BJ (cell line): ENCODE results near the gene SMARCC2. TPM values are rescaled to one million over a fixed set of nuclear protein-coding genes. Genes with fewer than 3 reads are reported as not detected.

Experiments used
- CTCF ChIA-PET: fragments of 350-600 bp; formaldehyde crosslinking; extraction: SDS; loops from one replicate; lab custom pipeline; 2021; ENCODE audit warnings: antibody characterized with exemption, inconsistent platforms; lab: Yijun Ruan, JAX
- POLR2A ChIA-PET: fragments of 300-600 bp; sonication (Branson Sonifier 250); formaldehyde crosslinking; extraction: SDS; loops from one replicate; lab custom pipeline; 2021; ENCODE audit warnings: antibody characterized with exemption; lab: Charles Lee
- DNase-seq: peaks from one replicate; pipeline ENCODE4 v3.0.0-alpha.2; 2011; ENCODE audit warnings: low read depth
- H3K27me3 ChIP-seq: 2 replicates; pipeline ENCODE4 v1.6.0; 2011; ENCODE audit warnings: low read length; ENCODE audit not compliant: control insufficient read depth, insufficient read depth
- H3K36me3 ChIP-seq: 2 replicates; pipeline ENCODE4 v1.5.1; 2011; ENCODE audit warnings: low read length; ENCODE audit not compliant: control insufficient read depth, insufficient read depth
- H3K4me3 ChIP-seq: 2 replicates; pipeline ENCODE4 v1.5.1; 2011; ENCODE audit warnings: low read depth, mild to moderate bottlenecking, control low read depth, low read length
- polyA plus RNA-seq: library from polyadenylated mRNA; depleted of rRNA; stranded (reverse); fragments of >200 nt; gene quantifications from 2 replicates; pipeline ENCODE4 v1.2.3, GENCODE V29; 2011
- TF ChIP-seq, protein P1 (sequence below): IDR thresholded peaks from 2 replicates; pipeline ENCODE4 v1.5.1; 2011; ENCODE audit warnings: low read depth, mild to moderate bottlenecking, control low read depth, inconsistent platforms, low read length, moderate library complexity; ENCODE audit not compliant: insufficient read depth

The SMARCC2 gene
- polyA plus RNA-seq, 1 experiment: 60.7 TPM

DNA sequence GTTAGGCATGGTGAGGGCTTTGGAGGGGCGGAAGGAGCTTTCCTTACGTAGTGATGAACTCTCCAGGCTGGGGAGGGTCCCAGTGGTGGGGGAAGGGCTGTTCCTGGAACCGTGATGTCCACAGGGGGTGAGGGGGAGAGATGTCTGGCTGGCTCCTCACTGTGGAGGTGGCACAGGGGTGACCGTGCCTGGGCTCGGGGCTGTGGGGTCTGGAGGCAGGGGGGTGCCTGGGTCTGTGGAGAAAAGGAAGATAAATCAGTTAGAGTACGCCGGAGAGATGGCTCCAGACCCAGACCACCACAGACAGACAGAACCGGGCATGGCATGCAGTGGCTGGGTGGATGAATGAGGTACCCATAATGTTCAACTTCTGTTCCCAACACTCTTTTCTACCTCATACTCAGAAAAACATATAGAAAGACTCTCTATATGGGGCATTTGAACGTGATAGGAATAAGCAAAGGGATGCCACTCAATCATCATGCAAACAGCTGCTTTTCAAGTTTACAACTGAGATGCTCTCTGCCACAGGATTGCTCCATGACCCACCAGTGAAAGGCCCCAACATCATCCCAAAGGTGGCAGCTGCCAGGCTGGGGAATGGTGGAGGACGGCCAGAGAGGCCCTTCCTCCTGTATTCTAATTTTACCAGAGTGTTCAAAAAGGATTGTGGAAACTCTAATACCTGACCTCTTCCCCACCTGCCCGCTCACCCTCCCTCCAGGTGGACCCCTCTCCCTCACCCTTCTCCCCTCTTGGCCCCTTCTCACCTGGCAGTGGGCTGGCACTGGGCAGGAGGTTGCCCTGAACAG, 25.5 kb downstream of the SMARCC2 start:
- H3K27me3 ChIP-seq: no peaks in the 10 kb centered on the region
- no peak for DNase-seq
- no peak overlapping the region for H3K4me3 ChIP-seq
- ChIA-PET CTCF (interaction anchor here (2.0 to 8.7 kb wide), 4 partner anchors 13 to 44 kb away, joined by 5 to 56 read pairs (median 30); partner anchors contain the start of genes MYL6B, SMARCC2 and ZC3H10), POLR2A (interaction anchor here (0.7 to 1.0 kb wide), 3 partner anchors 16 to 44 kb away, joined by 3 to 6 read pairs (median 3); partner anchors contain the start of gene ESYT1)
- H3K36me3 ChIP-seq: peaks cover 37% of the 10 kb centered on the region
- TF ChIP-seq, protein P1, sequence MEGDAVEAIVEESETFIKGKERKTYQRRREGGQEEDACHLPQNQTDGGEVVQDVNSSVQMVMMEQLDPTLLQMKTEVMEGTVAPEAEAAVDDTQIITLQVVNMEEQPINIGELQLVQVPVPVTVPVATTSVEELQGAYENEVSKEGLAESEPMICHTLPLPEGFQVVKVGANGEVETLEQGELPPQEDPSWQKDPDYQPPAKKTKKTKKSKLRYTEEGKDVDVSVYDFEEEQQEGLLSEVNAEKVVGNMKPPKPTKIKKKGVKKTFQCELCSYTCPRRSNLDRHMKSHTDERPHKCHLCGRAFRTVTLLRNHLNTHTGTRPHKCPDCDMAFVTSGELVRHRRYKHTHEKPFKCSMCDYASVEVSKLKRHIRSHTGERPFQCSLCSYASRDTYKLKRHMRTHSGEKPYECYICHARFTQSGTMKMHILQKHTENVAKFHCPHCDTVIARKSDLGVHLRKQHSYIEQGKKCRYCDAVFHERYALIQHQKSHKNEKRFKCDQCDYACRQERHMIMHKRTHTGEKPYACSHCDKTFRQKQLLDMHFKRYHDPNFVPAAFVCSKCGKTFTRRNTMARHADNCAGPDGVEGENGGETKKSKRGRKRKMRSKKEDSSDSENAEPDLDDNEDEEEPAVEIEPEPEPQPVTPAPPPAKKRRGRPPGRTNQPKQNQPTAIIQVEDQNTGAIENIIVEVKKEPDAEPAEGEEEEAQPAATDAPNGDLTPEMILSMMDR: no peak

DNA sequence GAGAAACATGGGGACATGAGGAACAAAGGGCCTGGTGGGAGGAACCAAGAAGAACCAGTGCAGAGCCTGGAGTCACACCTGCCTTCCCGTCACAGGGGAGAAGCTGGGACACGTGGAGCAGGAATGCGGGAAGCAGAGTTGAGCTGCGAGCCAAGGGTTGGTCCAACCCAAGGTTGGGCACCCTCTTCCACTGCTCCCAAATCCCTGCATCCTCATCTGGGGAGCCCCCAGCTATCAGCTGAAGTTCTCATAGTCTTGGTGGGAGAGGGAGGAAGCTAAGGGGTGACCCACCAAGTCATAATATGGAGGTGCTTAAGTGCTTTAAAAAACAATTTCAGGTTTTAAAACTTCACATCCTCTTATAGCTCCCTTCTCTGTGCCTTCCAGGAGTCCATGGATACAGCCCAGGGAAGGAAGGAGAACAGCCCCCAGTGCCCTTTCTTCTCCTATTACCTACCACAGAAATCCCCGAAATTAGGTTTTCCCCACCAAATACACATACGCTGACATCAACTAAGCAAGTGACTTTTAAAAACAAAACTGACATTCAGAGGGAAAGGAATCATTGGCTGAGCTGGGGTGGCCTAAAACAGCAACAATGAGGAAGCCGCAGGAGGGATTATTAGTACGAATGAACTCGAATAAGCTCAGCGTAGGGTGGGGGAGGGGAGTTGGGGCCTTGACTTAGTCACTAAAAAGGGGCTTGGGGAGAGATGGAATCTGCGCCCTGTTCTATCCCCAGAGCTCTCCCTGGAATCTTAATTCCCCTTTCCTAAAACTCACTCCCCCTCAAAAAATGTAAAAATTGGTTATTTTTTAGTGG, 26.6 kb downstream of the SMARCC2 start:
- ChIA-PET POLR2A (interaction anchor here (0.7 to 1.0 kb wide), 5 partner anchors 17 to 59 kb away, joined by 3 to 6 read pairs (median 3); partner anchors contain the start of genes ESYT1 and RNF41), CTCF (interaction anchor here (1.2 to 8.7 kb wide), 4 partner anchors 11 to 95 kb away, joined by 5 to 56 read pairs (median 30); partner anchors contain the start of genes ANKRD52, MYL6B, SMARCC2 and ZC3H10)
- no peak for DNase-seq
- Histone ChIP-seq H3K4me3 (no peak overlapping the region), H3K36me3 (peaks cover 31% of the 10 kb centered on the region), H3K27me3 (no peaks in the 10 kb centered on the region)
- TF ChIP-seq, protein P1: no peak

DNA sequence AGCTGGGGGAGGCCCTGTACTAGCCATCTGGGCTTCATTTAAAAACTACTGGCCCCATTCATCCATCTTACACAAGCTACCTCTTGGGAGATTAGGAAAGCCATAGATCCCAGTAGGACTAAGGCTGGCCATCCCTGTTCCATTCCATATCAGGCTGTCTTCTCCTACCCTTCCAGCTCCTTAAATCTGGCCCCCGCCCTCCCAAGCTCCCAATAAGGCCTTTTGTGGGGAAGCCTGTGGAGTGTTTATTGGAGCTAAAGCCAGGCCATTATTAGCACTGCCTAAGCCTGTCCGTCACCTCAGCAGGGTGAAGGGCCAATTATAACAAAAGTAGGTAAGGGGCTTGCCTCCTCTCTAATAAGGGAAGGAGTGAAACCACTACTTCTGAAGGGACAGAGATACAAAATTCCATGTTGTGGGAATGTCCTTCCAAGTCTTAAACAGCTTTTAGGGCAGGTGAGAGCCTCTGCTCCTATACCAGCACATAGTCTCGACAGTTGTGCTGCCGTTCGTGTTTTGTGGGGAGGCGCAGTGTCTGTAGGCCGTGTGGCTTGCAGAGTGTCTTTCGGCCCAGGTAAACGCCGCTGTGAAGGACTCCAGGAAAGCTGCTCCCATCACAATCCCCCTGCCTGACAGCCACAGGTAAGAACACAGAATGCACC, 27.5 kb downstream of the SMARCC2 start:
- peaks cover 30% of the 10 kb centered on the region for H3K36me3 ChIP-seq
- no peaks in the 10 kb centered on the region for H3K27me3 ChIP-seq
- DNase-seq: no peak
- CTCF ChIA-PET: interaction anchor here (1.1 to 8.7 kb wide), 6 partner anchors 11 to 96 kb away, joined by 3 to 56 read pairs (median 7); partner anchors contain the start of genes ANKRD52, MYL6B, SMARCC2 and ZC3H10
- no peak overlapping the region for H3K4me3 ChIP-seq
- TF ChIP-seq, protein P1: no peak
- POLR2A ChIA-PET: no interaction called here

DNA sequence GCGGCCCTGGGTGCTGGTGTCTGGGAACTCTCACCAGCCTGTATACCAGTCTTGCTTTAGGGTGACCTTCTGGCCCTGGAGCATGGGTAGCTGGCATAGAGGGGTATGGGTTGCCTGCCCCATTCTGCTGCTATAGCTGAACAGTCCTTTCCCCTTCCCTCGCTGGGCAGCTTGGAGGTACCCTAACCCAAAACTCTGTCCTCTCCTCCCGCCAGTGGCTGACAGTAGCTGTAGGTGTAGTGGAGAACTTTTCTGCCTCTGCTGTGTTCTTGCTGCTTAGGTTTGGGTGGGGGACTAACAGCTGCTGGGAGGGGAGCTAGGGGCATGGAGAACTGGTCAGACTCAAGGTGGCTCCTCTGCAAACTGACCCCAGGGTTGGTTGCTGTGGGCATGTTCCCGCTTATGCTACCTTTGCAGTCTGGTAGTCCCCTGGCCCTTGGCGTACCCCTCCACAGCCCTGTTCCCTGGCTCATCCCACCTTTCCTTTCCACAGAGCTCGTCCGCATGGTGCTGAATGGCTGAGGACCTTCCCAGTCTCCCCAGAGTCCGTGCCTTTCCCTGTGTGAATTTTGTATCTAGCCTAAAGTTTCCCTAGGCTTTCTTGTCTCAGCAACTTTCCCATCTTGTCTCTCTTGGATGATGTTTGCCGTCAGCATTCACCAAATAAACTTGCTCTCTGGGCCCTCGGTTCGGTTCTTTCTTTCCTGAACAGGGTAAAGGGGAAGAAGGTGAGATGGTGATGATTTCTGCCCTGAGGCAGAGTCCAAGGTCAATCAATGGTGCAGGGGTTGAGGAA, 28.2 kb downstream of the SMARCC2 start:
- H3K36me3 ChIP-seq: peaks cover 30% of the 10 kb centered on the region
- peak overlapping the region; percentile 64 for H3K4me3 ChIP-seq
- no peaks in the 10 kb centered on the region for H3K27me3 ChIP-seq
- POLR2A ChIA-PET: no interaction called here
- CTCF ChIA-PET: interaction anchor here (1.1 to 8.7 kb wide), 4 partner anchors 13 to 42 kb away, joined by 3 to 56 read pairs (median 28); partner anchors contain the start of genes SMARCC2 and ZC3H10
- TF ChIP-seq, protein P1: no peak
- DNase-seq: no peak
